H1 (cell line): Measurements from ENCODE around the gene BCLAF3. TPM values are rescaled to one million over a fixed set of nuclear protein-coding genes. Genes with fewer than 3 reads are reported as not detected.

Source experiments
- CTCF ChIA-PET: fragments of 300-600 bp; sonication (Branson Sonifier 250); formaldehyde crosslinking; loops from one replicate; lab custom pipeline; 2021; ENCODE audit not compliant: partially characterized antibody; lab: Charles Lee
- POLR2A ChIA-PET: fragments of 300-600 bp; sonication (Branson Sonifier 250); formaldehyde crosslinking; loops from one replicate; lab custom pipeline; 2021; ENCODE audit warnings: inconsistent platforms; ENCODE audit not compliant: partially characterized antibody; lab: Charles Lee
- DNase-seq, 2 experiments: peaks; one replicate each; pipeline versions ENCODE4 v3.0.0 to v3.0.0-alpha.2; 2010 to 2022; ENCODE audit warnings: low spot score in 2 of 2, low read depth in 1 of 2, mixed read lengths in 1 of 2
- FAIRE-seq: peaks from 2 replicates; lab custom pipeline; 2011; peaks lifted over from hg19 to GRCh38; lab: Jason Lieb, UNC
- H2AFZ ChIP-seq: 2 replicates; pipeline ENCODE4 v1.8.1; 2012; ENCODE audit warnings: low read length, inconsistent platforms
- H2AK5ac ChIP-seq: 2 replicates; pipeline ENCODE4 v1.6.1; 2013; ENCODE audit warnings: low read depth, low read length
- H2BK120ac ChIP-seq: replicated peaks from 2 replicates; pipeline ENCODE3; 2013; ENCODE audit warnings: low read depth, low read length, inconsistent platforms
- H2BK12ac ChIP-seq: 2 replicates; pipeline ENCODE4 v1.6.1; 2013; ENCODE audit warnings: low read depth, low read length
- H2BK15ac ChIP-seq: 2 replicates; pipeline ENCODE4 v1.6.1; 2013; ENCODE audit warnings: low read length
- H2BK20ac ChIP-seq: 2 replicates; pipeline ENCODE4 v1.6.1; 2013; ENCODE audit warnings: low read length
- H2BK5ac ChIP-seq: 2 replicates; pipeline ENCODE4 v1.6.1; 2013; ENCODE audit warnings: low read depth, low read length
- H3K14ac ChIP-seq: 2 replicates; pipeline ENCODE4 v1.6.1; 2013; ENCODE audit warnings: inconsistent platforms; ENCODE audit not compliant: insufficient read length
- H3K18ac ChIP-seq: 2 replicates; pipeline ENCODE4 v1.6.1; 2013; ENCODE audit warnings: low read length; ENCODE audit errors: extremely low read depth
- H3K23ac ChIP-seq: 2 replicates; pipeline ENCODE4 v1.6.1; 2013; ENCODE audit warnings: inconsistent platforms; ENCODE audit not compliant: insufficient read length
- H3K23me2 ChIP-seq: 2 replicates; pipeline ENCODE4 v1.6.1; 2013; ENCODE audit warnings: low read depth, low read length
- H3K27ac ChIP-seq: 2 replicates; pipeline ENCODE4 v1.6.1; 2011; ENCODE audit warnings: low read depth, low read length, inconsistent platforms
- H3K27me3 ChIP-seq, 4 experiments: replicated peaks in 1 of 4; 1 replicate in 1 of 4; 2 replicates in 3 of 4; pipeline versions ENCODE4 v1.6.1 to v1.8.1; 2011 to 2013; ENCODE audit warnings: low read length in 3 of 4, mild to moderate bottlenecking in 3 of 4, inconsistent platforms in 2 of 4, mixed read lengths in 2 of 4, moderate library complexity in 1 of 4; ENCODE audit not compliant: control insufficient read depth in 3 of 4, insufficient read depth in 3 of 4; ENCODE audit errors: extremely low read depth in 1 of 4
- H3K36me3 ChIP-seq, 4 experiments: 2 replicates each; pipeline versions ENCODE4 v1.6.1 to v1.8.1; 2011 to 2013; ENCODE audit warnings: mild to moderate bottlenecking in 4 of 4, low read length in 3 of 4, moderate library complexity in 2 of 4, control low read depth in 1 of 4, inconsistent platforms in 1 of 4; ENCODE audit not compliant: insufficient read depth in 4 of 4, control insufficient read depth in 2 of 4
- H3K4ac ChIP-seq: replicated peaks from 2 replicates; pipeline ENCODE3; 2013; ENCODE audit warnings: low read length, low read depth, mixed read lengths, inconsistent platforms; ENCODE audit not compliant: insufficient read length
- H3K4me1 ChIP-seq, 4 experiments: replicated peaks in 1 of 4; 1 replicate in 1 of 4; 2 replicates in 3 of 4; pipeline versions ENCODE4 v1.6.1 to v1.8.1; 2011 to 2013; ENCODE audit warnings: low read length in 3 of 4, inconsistent platforms in 2 of 4, mixed read lengths in 1 of 4; ENCODE audit not compliant: insufficient read depth in 4 of 4, control insufficient read depth in 3 of 4
- H3K4me2 ChIP-seq, 2 experiments: 2 replicates each; pipeline versions ENCODE4 v1.6.1 to v1.8.1; 2011 to 2013; ENCODE audit warnings: low read depth in 2 of 2, low read length in 2 of 2, control low read depth in 1 of 2, inconsistent platforms in 1 of 2, mild to moderate bottlenecking in 1 of 2; ENCODE audit not compliant: insufficient read depth in 1 of 2
- H3K4me3 ChIP-seq, 4 experiments: fragments of 200-600, 300-600 bp in 1 of 4; sonication (generic), shearing (Covaris generic), sonication (Bioruptor Twin) in 1 of 4; 2 replicates each; pipeline versions ENCODE4 v1.5.1 to v1.8.1; 2011 to 2016; ENCODE audit warnings: low read length in 4 of 4, low read depth in 3 of 4, control low read depth in 2 of 4, inconsistent platforms in 2 of 4, mild to moderate bottlenecking in 2 of 4, mixed read lengths in 1 of 4, moderate library complexity in 1 of 4; ENCODE audit not compliant: insufficient read depth in 2 of 4; ENCODE audit errors: extremely low read depth in 1 of 4
- H3K56ac ChIP-seq: replicated peaks from 2 replicates; pipeline ENCODE3; 2013; ENCODE audit warnings: low read depth, mild to moderate bottlenecking, mixed read lengths, low read length, inconsistent platforms; ENCODE audit not compliant: insufficient read length
- H3K79me1 ChIP-seq: 2 replicates; pipeline ENCODE4 v1.6.1; 2013; ENCODE audit warnings: low read depth, low read length, control low read depth
- H3K79me2 ChIP-seq, 2 experiments: 2 replicates each; pipeline versions ENCODE4 v1.6.1 to v1.8.1; 2012 to 2013; ENCODE audit warnings: low read length in 2 of 2, mild to moderate bottlenecking in 2 of 2, inconsistent platforms in 1 of 2; ENCODE audit not compliant: insufficient read depth in 2 of 2, control insufficient read depth in 1 of 2
- H3K9ac ChIP-seq, 4 experiments: replicated peaks in 1 of 4; 1 replicate in 1 of 4; 2 replicates in 3 of 4; pipeline versions ENCODE4 v1.6.1 to v1.8.1; 2011 to 2013; ENCODE audit warnings: low read depth in 3 of 4, low read length in 3 of 4, control low read depth in 2 of 4, mild to moderate bottlenecking in 2 of 4, moderate library complexity in 2 of 4, inconsistent platforms in 1 of 4; ENCODE audit errors: extremely low read depth in 1 of 4
- H3K9me3 ChIP-seq, 2 experiments: 2 replicates each; pipeline versions ENCODE4 v1.6.1 to v1.8.1; 2012 to 2013; ENCODE audit warnings: mild to moderate bottlenecking in 2 of 2, moderate library complexity in 2 of 2, control low read depth in 1 of 2, inconsistent platforms in 1 of 2, low read depth in 1 of 2, low read length in 1 of 2, mixed read lengths in 1 of 2; ENCODE audit not compliant: insufficient read depth in 2 of 2
- H4K20me1 ChIP-seq, 2 experiments: replicated peaks in 1 of 2; 2 replicates each; pipeline versions ENCODE3 to v1.8.1; 2011 to 2013; ENCODE audit warnings: inconsistent platforms in 2 of 2, low read length in 2 of 2, mild to moderate bottlenecking in 1 of 2; ENCODE audit not compliant: insufficient read depth in 2 of 2, control insufficient read depth in 1 of 2
- H4K5ac ChIP-seq: 2 replicates; pipeline ENCODE4 v1.6.1; 2013; ENCODE audit warnings: low read length, low read depth, mixed read lengths, inconsistent platforms; ENCODE audit not compliant: insufficient read length
- H4K8ac ChIP-seq: 2 replicates; pipeline ENCODE4 v1.8.0; 2013; ENCODE audit warnings: mild to moderate bottlenecking, moderate library complexity, low read length, inconsistent platforms; ENCODE audit not compliant: insufficient read depth; ENCODE audit errors: extremely low read depth
- H4K91ac ChIP-seq: replicated peaks from 2 replicates; pipeline ENCODE3; 2013; ENCODE audit warnings: low read length, mixed read lengths, inconsistent platforms; ENCODE audit not compliant: insufficient read length
- EP300 ChIP-seq, 2 experiments: IDR thresholded peaks; 1 replicate in 1 of 2; 2 replicates in 1 of 2; pipeline ENCODE4 v1.6.1; 2011 to 2012; ENCODE audit warnings: low read depth in 2 of 2, low read length in 2 of 2, mild to moderate bottlenecking in 2 of 2, borderline replicate concordance in 1 of 2, inconsistent platforms in 1 of 2, moderate library complexity in 1 of 2
- FOSL1 ChIP-seq: IDR thresholded peaks from 2 replicates; pipeline ENCODE4 v1.6.1; 2011; ENCODE audit warnings: mild to moderate bottlenecking, low read depth, low read length, moderate library complexity; ENCODE audit not compliant: insufficient read depth
- RAD21 ChIP-seq, 2 experiments: IDR thresholded peaks in 1 of 2; conservative IDR thresholded peaks in 1 of 2; 2 replicates each; pipeline ENCODE4 v1.6.1; 2011; ENCODE audit warnings: low read depth in 2 of 2, low read length in 2 of 2, improper control_type of control experiment in 1 of 2, inconsistent platforms in 1 of 2, mild to moderate bottlenecking in 1 of 2, moderate library complexity in 1 of 2
- SUZ12 ChIP-seq: fragments of 200-600 bp; sonication (generic); IDR thresholded peaks from 2 replicates; pipeline ENCODE4 v1.6.1; 2012; ENCODE audit warnings: mild to moderate bottlenecking, inconsistent platforms, low read length, moderate library complexity, mixed read lengths
- TAF1 ChIP-seq: IDR thresholded peaks from 2 replicates; pipeline ENCODE4 v1.6.1; 2011; ENCODE audit warnings: mild to moderate bottlenecking, low read depth, low read length
- TAF7 ChIP-seq: optimal IDR thresholded peaks from 2 replicates; pipeline ENCODE3; 2011; ENCODE audit warnings: low read depth, mild to moderate bottlenecking, inconsistent platforms, low read length, moderate library complexity, borderline replicate concordance
- YY1 ChIP-seq: IDR thresholded peaks from 2 replicates; pipeline ENCODE4 v1.6.1; 2011; ENCODE audit warnings: low read depth, mild to moderate bottlenecking, low read length
- WGBS, 2 experiments: shearing (Covaris generic) in 1 of 2; methylation state at CpG; one replicate each; pipeline versions ENCODE4 v1.1.6 to v1.1.7; 2013 to 2015; ENCODE audit warnings: low lambda C conversion rate in 2 of 2, mixed read lengths in 2 of 2, inconsistent platforms in 1 of 2, low coverage in 1 of 2, missing lambda C conversion rate in 1 of 2; ENCODE audit not compliant: insufficient replicate concordance in 2 of 2, insufficient coverage in 1 of 2, insufficient read length in 1 of 2; ENCODE audit errors: extremely low coverage in 1 of 2, missing lambda C conversion rate in 1 of 2; 5-methylcytosine and 5-hydroxymethylcytosine counted together
- polyA plus RNA-seq, 7 experiments: library from polyadenylated mRNA; depleted of rRNA in 3 of 7; stranded (reverse) in 5 of 7; unstranded in 2 of 7; fragments of >200 nt in 5 of 7; fragments of 200-250 nt in 2 of 7; gene quantifications; 1 replicate in 5 of 7; 2 replicates in 1 of 7; 4 replicates in 1 of 7; pipeline versions ENCODE4 v1.2.1 to v1.2.3, GENCODE V29; 2011 to 2013; ENCODE audit warnings: missing spikeins in 2 of 7, mixed read lengths in 2 of 7
- total RNA-seq: library from RNA; stranded (reverse); fragmentation: NEBNext Ultra II Directional; extraction: Animal tissue kit (Norgen Biotek cat#: 25700); gene quantifications from 2 replicates; pipeline ENCODE4 v1.2.1, GENCODE V29; 2021

The BCLAF3 gene
- total and polyA plus RNA-seq, 2 of the 8 experiments (the other 6 are each of a cell fraction or from before 2014, with no cell fraction given): 1.3 to 9.0 TPM

DNA sequence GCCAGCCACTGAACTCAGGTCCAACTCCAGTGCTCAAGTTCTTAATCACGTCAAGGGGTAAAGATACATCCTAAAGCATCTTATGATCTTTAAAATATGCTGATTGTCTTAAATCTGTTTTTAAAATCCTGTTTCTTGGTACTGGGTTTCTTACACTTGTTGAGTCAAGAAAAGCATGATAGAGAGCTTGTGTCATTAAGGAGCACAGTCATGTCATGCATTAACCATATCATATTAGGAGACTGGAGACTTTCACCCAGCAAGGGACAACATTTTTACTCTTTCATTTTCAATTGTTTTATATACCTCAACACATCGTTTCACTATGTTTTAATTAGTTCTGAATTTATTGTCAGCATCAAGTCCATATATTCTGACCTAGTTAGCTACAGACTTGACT, 41.5 kb downstream of the BCLAF3 start:
- WGBS, 2 experiments: 94% methylated on average over 2 of the region's 2 CpGs; no CpG with 5 or more reads in 1 of the 2 experiments
- DNase-seq (no peak), FAIRE-seq (no peak)
- no peak overlapping the region for H4K8ac ChIP-seq
- no peak overlapping the region for H2AK5ac ChIP-seq
- no peaks in the 10 kb centered on the region for H3K27me3 ChIP-seq
- H3K4me3 ChIP-seq: no peak overlapping the region
- H3K23me2 ChIP-seq: no peaks in the 10 kb centered on the region
- H2AFZ ChIP-seq: no peak overlapping the region
- H3K56ac ChIP-seq: no peak overlapping the region
- no peak overlapping the region for H3K4me2 ChIP-seq
- H4K5ac ChIP-seq: no peak overlapping the region
- H3K14ac ChIP-seq: no peak overlapping the region
- CTCF ChIA-PET: interaction anchor here (1.4 kb wide), 1 partner anchor 16 kb away, joined by 3 read pairs; no protein-coding TSS in a partner anchor
- H2BK12ac ChIP-seq: no peak overlapping the region
- no peak overlapping the region for H2BK15ac ChIP-seq
- no peak overlapping the region for H3K23ac ChIP-seq
- H3K9ac ChIP-seq: no peak overlapping the region
- H3K4me1 ChIP-seq: no peaks in the 10 kb centered on the region
- H3K27ac ChIP-seq: no peak overlapping the region
- no peaks in the 10 kb centered on the region for H3K9me3 ChIP-seq
- H3K18ac ChIP-seq: no peak overlapping the region
- H3K36me3 ChIP-seq: no peaks in the 10 kb centered on the region; a peak in 2 of 8 replicates
- no peak overlapping the region for H4K91ac ChIP-seq
- no peaks in the 10 kb centered on the region for H4K20me1 ChIP-seq
- H3K79me2 ChIP-seq: no peaks in the 10 kb centered on the region
- POLR2A ChIA-PET: no interaction called here
- no peak overlapping the region for H2BK5ac ChIP-seq
- H3K4ac ChIP-seq: no peak overlapping the region
- H3K79me1 ChIP-seq: no peaks in the 10 kb centered on the region
- no peak overlapping the region for H2BK20ac ChIP-seq
- H2BK120ac ChIP-seq: no peak overlapping the region
- TF ChIP-seq RAD21 (IDR thresholded peaks at IDR 0.05 in 1 of 2, conservative IDR thresholded peaks at IDR 0.05 in 1 of 2; ENCODE audit: low read depth in 2 of 2, low read length in 2 of 2): no peak
- no peak for TF ChIP-seq TAF1
- no peak for TF ChIP-seq TAF7
- no peak for TF ChIP-seq SUZ12
- no peak for TF ChIP-seq EP300 (IDR thresholded peaks at IDR 0.05; ENCODE audit: borderline replicate concordance in 1 of 2, low read depth in 2 of 2, low read length in 2 of 2)
- no peak for TF ChIP-seq YY1
- TF ChIP-seq FOSL1: no peak
